ENCODE results near the gene PCSK5.

DNA sequence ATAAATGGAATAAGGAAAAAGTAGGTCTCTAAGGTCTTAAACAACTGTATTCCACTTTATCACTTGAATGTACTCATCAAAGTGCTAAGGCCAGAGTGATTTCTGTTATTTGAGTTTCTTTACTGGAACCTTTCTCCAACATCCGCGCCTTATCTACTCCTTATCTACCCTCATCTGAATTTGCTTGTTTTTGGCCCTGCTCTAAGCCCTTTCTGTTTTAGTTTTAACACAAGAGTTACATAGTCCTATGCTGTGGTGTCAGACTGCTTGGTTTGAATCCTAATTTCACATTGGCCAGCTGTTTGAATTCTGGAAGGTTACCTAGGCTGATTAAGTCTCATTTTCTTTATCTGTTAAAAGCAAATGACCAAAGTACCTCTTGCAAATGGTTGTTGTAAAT lies 128.3 kb downstream of the PCSK5 start:
- TF ChIP-seq, protein P1, sequence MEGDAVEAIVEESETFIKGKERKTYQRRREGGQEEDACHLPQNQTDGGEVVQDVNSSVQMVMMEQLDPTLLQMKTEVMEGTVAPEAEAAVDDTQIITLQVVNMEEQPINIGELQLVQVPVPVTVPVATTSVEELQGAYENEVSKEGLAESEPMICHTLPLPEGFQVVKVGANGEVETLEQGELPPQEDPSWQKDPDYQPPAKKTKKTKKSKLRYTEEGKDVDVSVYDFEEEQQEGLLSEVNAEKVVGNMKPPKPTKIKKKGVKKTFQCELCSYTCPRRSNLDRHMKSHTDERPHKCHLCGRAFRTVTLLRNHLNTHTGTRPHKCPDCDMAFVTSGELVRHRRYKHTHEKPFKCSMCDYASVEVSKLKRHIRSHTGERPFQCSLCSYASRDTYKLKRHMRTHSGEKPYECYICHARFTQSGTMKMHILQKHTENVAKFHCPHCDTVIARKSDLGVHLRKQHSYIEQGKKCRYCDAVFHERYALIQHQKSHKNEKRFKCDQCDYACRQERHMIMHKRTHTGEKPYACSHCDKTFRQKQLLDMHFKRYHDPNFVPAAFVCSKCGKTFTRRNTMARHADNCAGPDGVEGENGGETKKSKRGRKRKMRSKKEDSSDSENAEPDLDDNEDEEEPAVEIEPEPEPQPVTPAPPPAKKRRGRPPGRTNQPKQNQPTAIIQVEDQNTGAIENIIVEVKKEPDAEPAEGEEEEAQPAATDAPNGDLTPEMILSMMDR (IDR thresholded peaks at IDR 0.05; ENCODE audit: low read depth, low read length, missing input control), result no peak
- TF ChIP-seq, protein P2, sequence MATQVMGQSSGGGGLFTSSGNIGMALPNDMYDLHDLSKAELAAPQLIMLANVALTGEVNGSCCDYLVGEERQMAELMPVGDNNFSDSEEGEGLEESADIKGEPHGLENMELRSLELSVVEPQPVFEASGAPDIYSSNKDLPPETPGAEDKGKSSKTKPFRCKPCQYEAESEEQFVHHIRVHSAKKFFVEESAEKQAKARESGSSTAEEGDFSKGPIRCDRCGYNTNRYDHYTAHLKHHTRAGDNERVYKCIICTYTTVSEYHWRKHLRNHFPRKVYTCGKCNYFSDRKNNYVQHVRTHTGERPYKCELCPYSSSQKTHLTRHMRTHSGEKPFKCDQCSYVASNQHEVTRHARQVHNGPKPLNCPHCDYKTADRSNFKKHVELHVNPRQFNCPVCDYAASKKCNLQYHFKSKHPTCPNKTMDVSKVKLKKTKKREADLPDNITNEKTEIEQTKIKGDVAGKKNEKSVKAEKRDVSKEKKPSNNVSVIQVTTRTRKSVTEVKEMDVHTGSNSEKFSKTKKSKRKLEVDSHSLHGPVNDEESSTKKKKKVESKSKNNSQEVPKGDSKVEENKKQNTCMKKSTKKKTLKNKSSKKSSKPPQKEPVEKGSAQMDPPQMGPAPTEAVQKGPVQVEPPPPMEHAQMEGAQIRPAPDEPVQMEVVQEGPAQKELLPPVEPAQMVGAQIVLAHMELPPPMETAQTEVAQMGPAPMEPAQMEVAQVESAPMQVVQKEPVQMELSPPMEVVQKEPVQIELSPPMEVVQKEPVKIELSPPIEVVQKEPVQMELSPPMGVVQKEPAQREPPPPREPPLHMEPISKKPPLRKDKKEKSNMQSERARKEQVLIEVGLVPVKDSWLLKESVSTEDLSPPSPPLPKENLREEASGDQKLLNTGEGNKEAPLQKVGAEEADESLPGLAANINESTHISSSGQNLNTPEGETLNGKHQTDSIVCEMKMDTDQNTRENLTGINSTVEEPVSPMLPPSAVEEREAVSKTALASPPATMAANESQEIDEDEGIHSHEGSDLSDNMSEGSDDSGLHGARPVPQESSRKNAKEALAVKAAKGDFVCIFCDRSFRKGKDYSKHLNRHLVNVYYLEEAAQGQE (IDR thresholded peaks at IDR 0.05), result no peak
